Memory B cell (primary cell): ENCODE data around the gene HOTAIR.

ENCODE experiments used
- ATAC-seq: fragments of 150-1000 bp; cut with Tn5 transposase; 2 replicates; pipeline ENCODE4 v1.10.0; 2021; ENCODE audit warnings: low read depth, mild to moderate bottlenecking, moderate library complexity
- DNase-seq, 2 donors: peaks; one replicate each; pipeline ENCODE4 v3.0.0; 2022; ENCODE audit warnings: low spot score in 2 of 2
- H3K27ac Mint-ChIP-seq: one replicate; pipeline ENCODE4 v1.8.0; 2022; ENCODE audit warnings: mild to moderate bottlenecking, moderate library complexity, mixed read lengths
- H3K27me3 Mint-ChIP-seq: one replicate; pipeline ENCODE4 v1.8.0; 2022; ENCODE audit warnings: mixed read lengths
- H3K36me3 Mint-ChIP-seq: one replicate; pipeline ENCODE4 v1.8.0; 2022; ENCODE audit warnings: mild to moderate bottlenecking, mixed read lengths
- H3K4me1 Mint-ChIP-seq: one replicate; pipeline ENCODE4 v1.8.0; 2022; ENCODE audit warnings: mixed read lengths
- H3K4me3 Mint-ChIP-seq: one replicate; pipeline ENCODE4 v1.8.0; 2022; ENCODE audit warnings: mild to moderate bottlenecking, moderate library complexity, mixed read lengths
- H3K9me3 Mint-ChIP-seq: one replicate; pipeline ENCODE4 v1.8.0; 2022; ENCODE audit warnings: mixed read lengths

Gene HOTAIR

GRCh38 chr12:53961025-53961761 lies 13.6 kb downstream of the HOTAIR start:
- ATAC-seq, result no peak
- no peak overlapping the region for H3K27ac Mint-ChIP-seq
- H3K4me1 Mint-ChIP-seq, result peaks cover 22% of the 10 kb centered on the region

GRCh38 chr12:53960187-53961024 lies 14.3 kb downstream of the HOTAIR start:
- DNase-seq (no peak), ATAC-seq (no peak)
- peaks cover 42% of the 10 kb centered on the region for H3K27me3 Mint-ChIP-seq
- H3K4me1 Mint-ChIP-seq, result peaks cover 21% of the 10 kb centered on the region
- peaks cover 5% of the 10 kb centered on the region for H3K9me3 Mint-ChIP-seq
- H3K27ac Mint-ChIP-seq, result peak overlapping the region; percentile 0
- peaks cover 4% of the 10 kb centered on the region for H3K36me3 Mint-ChIP-seq
- no peak overlapping the region for H3K4me3 Mint-ChIP-seq

More at GRCh38 chr12:53961025-53961761, 13.6 kb downstream of the HOTAIR start:
- H3K4me3 Mint-ChIP-seq, result no peak overlapping the region
- H3K36me3 Mint-ChIP-seq, result peaks cover 3% of the 10 kb centered on the region
- DNase-seq, result no peak
- H3K9me3 Mint-ChIP-seq, result peaks cover 5% of the 10 kb centered on the region
- H3K27me3 Mint-ChIP-seq, result peaks cover 42% of the 10 kb centered on the region

- Mint-ChIP-seq H3K9me3 (peaks cover 4% of the 10 kb centered on the region), H3K36me3 (peaks cover 3% of the 10 kb centered on the region), H3K27ac (no peak overlapping the region), H3K27me3 (peaks cover 38% of the 10 kb centered on the region), H3K4me1 (peaks cover 16% of the 10 kb centered on the region), H3K4me3 (no peak overlapping the region)
- DNase-seq (no peak), ATAC-seq (no peak)
Observed at GRCh38 chr12:53959314-53959713, 15.4 kb downstream of the HOTAIR start.

GRCh38 chr12:53958128-53958527 lies 16.6 kb downstream of the HOTAIR start:
- Mint-ChIP-seq H3K27ac (no peak overlapping the region), H3K4me1 (peaks cover 11% of the 10 kb centered on the region), H3K36me3 (peaks cover 3% of the 10 kb centered on the region), H3K27me3 (peaks cover 40% of the 10 kb centered on the region), H3K4me3 (no peak overlapping the region), H3K9me3 (peaks cover 6% of the 10 kb centered on the region)
- ATAC-seq (no peak), DNase-seq (no peak)

- peaks cover 36% of the 10 kb centered on the region for H3K27me3 Mint-ChIP-seq
- peaks cover 6% of the 10 kb centered on the region for H3K9me3 Mint-ChIP-seq
- ATAC-seq, result peak; percentile 38
- peak overlapping the region; percentile 24 for H3K4me3 Mint-ChIP-seq
- peaks cover 3% of the 10 kb centered on the region for H3K36me3 Mint-ChIP-seq
- peak overlapping the region; percentile 67 for H3K27ac Mint-ChIP-seq
- H3K4me1 Mint-ChIP-seq, result peaks cover 11% of the 10 kb centered on the region
- no peak for DNase-seq
Observed at GRCh38 chr12:53956914-53957536, 17.7 kb downstream of the HOTAIR start.

GRCh38 chr12:53956251-53956887 lies 18.4 kb downstream of the HOTAIR start:
- peaks cover 11% of the 10 kb centered on the region for H3K4me1 Mint-ChIP-seq
- peaks cover 6% of the 10 kb centered on the region for H3K9me3 Mint-ChIP-seq
- H3K4me3 Mint-ChIP-seq, result peak overlapping the region; percentile 9
- no peak for ATAC-seq
- peaks cover 39% of the 10 kb centered on the region for H3K27me3 Mint-ChIP-seq
- DNase-seq, result no peak
- H3K36me3 Mint-ChIP-seq, result peaks cover 3% of the 10 kb centered on the region
- H3K27ac Mint-ChIP-seq, result peak overlapping the region; percentile 67

- ATAC-seq (no peak), DNase-seq (no peak)
- Mint-ChIP-seq H3K4me3 (no peak overlapping the region), H3K4me1 (peaks cover 15% of the 10 kb centered on the region), H3K27me3 (peaks cover 43% of the 10 kb centered on the region), H3K36me3 (peaks cover 3% of the 10 kb centered on the region), H3K9me3 (peaks cover 6% of the 10 kb centered on the region), H3K27ac (peak overlapping the region; percentile 67)
Observed at GRCh38 chr12:53955776-53956250, 18.9 kb downstream of the HOTAIR start.

- ATAC-seq, result no peak
- Mint-ChIP-seq H3K4me1 (peaks cover 15% of the 10 kb centered on the region), H3K36me3 (peaks cover 3% of the 10 kb centered on the region), H3K27ac (peak overlapping the region; percentile 67), H3K9me3 (peaks cover 6% of the 10 kb centered on the region), H3K4me3 (no peak overlapping the region), H3K27me3 (peaks cover 41% of the 10 kb centered on the region)
- no peak for DNase-seq
Observed at GRCh38 chr12:53955036-53955775, 19.5 kb downstream of the HOTAIR start.

GRCh38 chr12:53954694-53955035 lies 20.1 kb downstream of the HOTAIR start, which contains the start of gene HOXC12:
HOXC12 (plus strand) TSS chr12:53954903; CDS start chr12:53954930, 27 bp downstream.
- ATAC-seq (no peak), DNase-seq (no peak)
- Mint-ChIP-seq H3K4me3 (no peak within 1 kb of the TSS), H3K9me3 (peaks cover 4% of the 10 kb centered on the region), H3K27ac (peak within 1 kb of the TSS; percentile 73), H3K4me1 (peaks cover 15% of the 10 kb centered on the region), H3K27me3 (peaks cover 38% of the 10 kb centered on the region), H3K36me3 (peaks cover 3% of the 10 kb centered on the region)

GRCh38 chr12:53953831-53954693 lies 20.7 kb downstream of the HOTAIR start:
- DNase-seq, result no peak
- peaks cover 15% of the 10 kb centered on the region for H3K4me1 Mint-ChIP-seq
- ATAC-seq, result no peak
- H3K27ac Mint-ChIP-seq, result peak overlapping the region; percentile 73
- peaks cover 4% of the 10 kb centered on the region for H3K9me3 Mint-ChIP-seq
- no peak overlapping the region for H3K4me3 Mint-ChIP-seq
- peaks cover 37% of the 10 kb centered on the region for H3K27me3 Mint-ChIP-seq
- H3K36me3 Mint-ChIP-seq, result peaks cover 3% of the 10 kb centered on the region

- Mint-ChIP-seq H3K4me1 (peaks cover 15% of the 10 kb centered on the region), H3K4me3 (no peak overlapping the region), H3K36me3 (peaks cover 3% of the 10 kb centered on the region), H3K27ac (peak overlapping the region; percentile 73), H3K27me3 (peaks cover 35% of the 10 kb centered on the region), H3K9me3 (peaks cover 4% of the 10 kb centered on the region)
- ATAC-seq, result no peak
- DNase-seq, result no peak
Observed at GRCh38 chr12:53952871-53953734, 21.7 kb downstream of the HOTAIR start.

- peaks cover 33% of the 10 kb centered on the region for H3K27me3 Mint-ChIP-seq
- no peak for ATAC-seq
- H3K27ac Mint-ChIP-seq, result peak overlapping the region; percentile 53
- no peak overlapping the region for H3K4me3 Mint-ChIP-seq
- DNase-seq, result no peak
- peaks cover 3% of the 10 kb centered on the region for H3K36me3 Mint-ChIP-seq
- H3K4me1 Mint-ChIP-seq, result peaks cover 15% of the 10 kb centered on the region
- H3K9me3 Mint-ChIP-seq, result peaks cover 4% of the 10 kb centered on the region
Observed at GRCh38 chr12:53952335-53952694, 22.4 kb downstream of the HOTAIR start.
